Esophagus muscularis mucosa (tissue), 3 donors: ENCODE measurements around the gene SCAF11.

ENCODE experiments used
- CTCF ChIP-seq, 3 experiments: fragments of 200-600 bp in 2 of 3; fragments of 450-650 bp in 1 of 3; sonication (generic) in 2 of 3; IDR thresholded peaks; one replicate each; pipeline ENCODE4 v1.5.1; 2017 to 2019; ENCODE audit warnings: antibody characterized with exemption in 3 of 3, mild to moderate bottlenecking in 2 of 3, moderate library complexity in 1 of 3
- POLR2A ChIP-seq: fragments of 450-650 bp; IDR thresholded peaks from one replicate; pipeline ENCODE4 v1.6.1; 2017; ENCODE audit warnings: antibody characterized with exemption, moderate library complexity, mild to moderate bottlenecking, low read depth

DNA sequence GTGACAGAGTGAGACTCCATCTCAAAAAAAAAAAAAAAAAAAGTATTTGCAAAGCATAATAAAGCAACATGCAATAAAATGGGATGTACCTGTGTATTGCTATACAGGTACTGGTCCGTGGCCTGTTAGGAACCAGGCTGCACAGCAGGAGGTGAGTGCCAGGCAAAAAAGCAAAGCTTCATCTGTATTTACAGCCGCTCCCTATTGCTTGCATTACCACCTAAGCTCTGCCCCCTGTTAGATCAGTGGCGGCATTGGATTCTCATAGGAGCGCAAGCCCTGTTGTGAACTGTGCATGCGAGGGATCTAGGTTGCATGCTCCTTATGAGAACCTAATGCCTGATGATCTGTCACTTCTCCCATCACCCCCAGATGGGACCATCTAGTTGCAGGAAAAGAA is 113.3 kb downstream of the SCAF11 start:
- TF ChIP-seq POLR2A (no peak), CTCF (IDR thresholded peaks at IDR 0.05) (no peak)
